Endothelial cell of umbilical vein (primary cell): Measurements from ENCODE around the gene INTS2. TPM values are rescaled to one million over a fixed set of nuclear protein-coding genes. Genes with fewer than 3 reads are reported as not detected.
"Not testable (repeated sequence)": the region's sequence is repeated elsewhere in the genome, so short reads cannot be mapped to it uniquely, and the experiment has no call there.

Experiments
- BruUV-seq: library from RNA; stranded (reverse); fragments of 400-500 nt; replicated peaks from 2 replicates; lab custom pipeline; 2021; lab: Mats Ljungman, UMichigan
- CTCF ChIA-PET: fragments of 300-600, 350-600 bp; sonication (Branson Sonifier 250); formaldehyde crosslinking; loops from one replicate; lab custom pipeline; 2021; ENCODE audit warnings: antibody characterized with exemption, inconsistent platforms; lab: Charles Lee
- POLR2A ChIA-PET: fragments of 300-600, 350-600 bp; sonication (Branson Sonifier 250); formaldehyde crosslinking; loops from one replicate; lab custom pipeline; 2021; ENCODE audit warnings: antibody characterized with exemption, inconsistent platforms; lab: Charles Lee
- DNase-seq: peaks from one replicate; pipeline ENCODE4 v3.0.0-alpha.2; 2011; ENCODE audit warnings: low read depth, low spot score
- FAIRE-seq: peaks from 2 replicates; lab custom pipeline; 2011; peaks lifted over from hg19 to GRCh38; lab: Jason Lieb, UNC
- H2AFZ ChIP-seq: 2 replicates; pipeline ENCODE4 v1.6.0; 2012; ENCODE audit warnings: low read depth, low read length, control low read depth, inconsistent platforms
- H3K27ac ChIP-seq: 2 replicates; pipeline ENCODE4 v1.5.1; 2011; ENCODE audit warnings: low read depth, mild to moderate bottlenecking, control low read depth, low read length, moderate library complexity; ENCODE audit not compliant: insufficient read depth
- H3K27me3 ChIP-seq, 2 experiments: 2 replicates each; pipeline versions ENCODE4 v1.6.0 to v1.6.1; 2011; ENCODE audit warnings: low read length in 2 of 2, mixed read lengths in 1 of 2; ENCODE audit not compliant: control insufficient read depth in 2 of 2, insufficient read depth in 2 of 2
- H3K36me3 ChIP-seq, 2 experiments: 2 replicates in 1 of 2; 3 replicates in 1 of 2; pipeline ENCODE4 v1.5.1; 2011; ENCODE audit warnings: low read length in 2 of 2, mild to moderate bottlenecking in 1 of 2, moderate library complexity in 1 of 2; ENCODE audit not compliant: control insufficient read depth in 2 of 2, insufficient read depth in 2 of 2; ENCODE audit errors: extremely low read depth in 1 of 2
- H3K4me1 ChIP-seq: 3 replicates; pipeline ENCODE4 v1.5.1; 2011; ENCODE audit warnings: mild to moderate bottlenecking, low read length; ENCODE audit not compliant: control insufficient read depth, insufficient read depth; ENCODE audit errors: extremely low read depth
- H3K4me2 ChIP-seq: 2 replicates; pipeline ENCODE4 v1.6.1; 2011; ENCODE audit warnings: low read length, control low read depth, mixed read lengths; ENCODE audit not compliant: insufficient read depth
- H3K4me3 ChIP-seq, 3 experiments: fragments of 200-600 bp in 1 of 3; sonication (generic), shearing (Covaris generic) in 1 of 3; replicated peaks in 1 of 3; 2 replicates each; pipeline ENCODE4 v1.5.1; 2011 to 2016; ENCODE audit warnings: control low read depth in 3 of 3, low read length in 3 of 3, mild to moderate bottlenecking in 2 of 3, inconsistent platforms in 1 of 3, low read depth in 1 of 3, moderate library complexity in 1 of 3; ENCODE audit not compliant: insufficient read depth in 1 of 3
- H3K79me2 ChIP-seq: 2 replicates; pipeline ENCODE4 v1.6.0; 2012; ENCODE audit warnings: low read length, inconsistent platforms; ENCODE audit not compliant: control insufficient read depth, insufficient read depth
- H3K9ac ChIP-seq: replicated peaks from 2 replicates; pipeline ENCODE3; 2011; ENCODE audit warnings: low read length, control low read depth; ENCODE audit not compliant: insufficient read depth; ENCODE audit errors: extremely low read depth
- H3K9me1 ChIP-seq: replicated peaks from 3 replicates; pipeline ENCODE4 v1.6.0; 2011; ENCODE audit warnings: mild to moderate bottlenecking, low read length; ENCODE audit not compliant: control insufficient read depth, insufficient read depth; ENCODE audit errors: extremely low read depth
- H3K9me3 ChIP-seq: replicated peaks from 2 replicates; pipeline ENCODE4 v1.5.1; 2012; ENCODE audit warnings: low read length, inconsistent platforms; ENCODE audit not compliant: control insufficient read depth, insufficient read depth
- H4K20me1 ChIP-seq: replicated peaks from 2 replicates; pipeline ENCODE3; 2011; ENCODE audit warnings: mild to moderate bottlenecking, low read length; ENCODE audit not compliant: control insufficient read depth, insufficient read depth; ENCODE audit errors: extremely low read depth
- CTCF ChIP-seq, 2 donors: IDR thresholded peaks; 1 replicate in 1 of 2; 2 replicates in 1 of 2; pipeline ENCODE4 v1.5.1; 2011; ENCODE audit warnings: low read length in 2 of 2, mild to moderate bottlenecking in 2 of 2, moderate library complexity in 2 of 2, control low read depth in 1 of 2, inconsistent platforms in 1 of 2, low read depth in 1 of 2; ENCODE audit not compliant: insufficient read depth in 1 of 2; ENCODE audit errors: extremely low read depth in 1 of 2
- EZH2 ChIP-seq: IDR thresholded peaks from 2 replicates; pipeline ENCODE4 v1.6.1; 2012; ENCODE audit warnings: borderline replicate concordance, low read depth, mild to moderate bottlenecking, moderate library complexity, low read length, inconsistent platforms; ENCODE audit not compliant: severe bottlenecking
- FOS ChIP-seq: IDR thresholded peaks from 2 replicates; pipeline ENCODE4 v1.6.1; 2011; ENCODE audit warnings: mild to moderate bottlenecking, low read length, moderate library complexity, borderline replicate concordance; ENCODE audit not compliant: insufficient read depth
- GATA2 ChIP-seq: IDR thresholded peaks from 2 replicates; pipeline ENCODE4 v1.7.0; 2011; ENCODE audit warnings: low read depth, mild to moderate bottlenecking, moderate library complexity, mixed read lengths, low read length; ENCODE audit not compliant: insufficient read length, insufficient read depth
- JUN ChIP-seq: IDR thresholded peaks from 2 replicates; pipeline ENCODE4 v1.6.1; 2011; ENCODE audit warnings: borderline replicate concordance, low read depth; ENCODE audit not compliant: insufficient read length, insufficient read depth
- MAX ChIP-seq: IDR thresholded peaks from 2 replicates; pipeline ENCODE4 v1.6.1; 2011; ENCODE audit not compliant: insufficient read depth, insufficient read length
- MYC ChIP-seq: IDR thresholded peaks from one replicate; pipeline ENCODE4 v1.6.1; 2011; ENCODE audit warnings: mild to moderate bottlenecking, low read depth, low read length
- POLR2A ChIP-seq: IDR thresholded peaks from 2 replicates; pipeline ENCODE4 v1.6.1; 2012; ENCODE audit warnings: low read depth, mild to moderate bottlenecking, control low read depth, low read length
- POLR2AphosphoS5 ChIP-seq: IDR thresholded peaks from 2 replicates; pipeline ENCODE4 v1.6.1; 2012; ENCODE audit warnings: low read depth, mild to moderate bottlenecking, control low read depth, low read length, moderate library complexity; ENCODE audit not compliant: insufficient read depth
- dilution Hi-C: fragments of 300-500 bp; cut with MboI; formaldehyde crosslinking; loops from one replicate; pipeline ENCODE4 v1.15.0; 2019; ENCODE audit warnings: low sequenced_read_pairs; ENCODE audit not compliant: extremely low pct_ligation_motif_present
- intact Hi-C: fragments of 100-400 bp; cut with micrococcal nuclease; formaldehyde crosslinking; loops from one replicate; pipeline ENCODE4 v1.10.0; 2022
- polyA plus RNA-seq, 4 experiments: library from polyadenylated mRNA; depleted of rRNA in 3 of 4; stranded (reverse) in 3 of 4; unstranded in 1 of 4; fragments of >200 nt; gene quantifications; 2 replicates each; pipeline versions ENCODE4 v1.2.1 to v1.2.3, GENCODE V29; 2011 to 2012; ENCODE audit warnings: missing spikeins in 1 of 4
- total RNA-seq: library from RNA; stranded (reverse); gene quantifications from 2 replicates; pipeline ENCODE4 v1.2.3, GENCODE V29; 2021

Gene INTS2
- total and polyA plus RNA-seq, 2 donors (not counting 3 experiments of a cell fraction or from before 2014, with no cell fraction given) = 6.2 to 13.4 TPM

- Histone ChIP-seq H3K4me1 (no peaks in the 10 kb centered on the region), H3K79me2 (no peaks in the 10 kb centered on the region), H3K27ac (no peak overlapping the region), H2AFZ (no peak overlapping the region), H3K27me3 (no peaks in the 10 kb centered on the region), H3K9me3 (no peaks in the 10 kb centered on the region), H3K4me3 (no peak overlapping the region), H3K4me2 (no peak overlapping the region), H4K20me1 (no peaks in the 10 kb centered on the region), H3K36me3 (no peaks in the 10 kb centered on the region), H3K9me1 (no peaks in the 10 kb centered on the region), H3K9ac (no peak overlapping the region)
- no TSS peak for BruUV-seq
- ChIA-PET CTCF (interaction anchor here (2.0 kb wide), 1 partner anchor 15 kb away, joined by 7 read pairs; no protein-coding TSS in a partner anchor), POLR2A (no interaction called here)
- intact Hi-C loops = no loop called here
- TF ChIP-seq MYC = no peak
- TF ChIP-seq POLR2AphosphoS5 = no peak
- TF ChIP-seq FOS = no peak
- TF ChIP-seq POLR2A = no peak
- no peak for TF ChIP-seq MAX
- TF ChIP-seq JUN = no peak
- no peak for TF ChIP-seq CTCF (IDR thresholded peaks at IDR 0.05; ENCODE audit: extremely low read depth in 1 of 2, insufficient read depth in 1 of 2, low read depth in 1 of 2, low read length in 2 of 2)
- no peak for TF ChIP-seq EZH2
- no peak for TF ChIP-seq GATA2
- FAIRE-seq = no peak
- dilution Hi-C loops = no loop called here
- DNase-seq = no peak
These were observed 106.1 kb downstream of the INTS2 start for GRCh38 chr17:61821655-61822054.

DNA sequence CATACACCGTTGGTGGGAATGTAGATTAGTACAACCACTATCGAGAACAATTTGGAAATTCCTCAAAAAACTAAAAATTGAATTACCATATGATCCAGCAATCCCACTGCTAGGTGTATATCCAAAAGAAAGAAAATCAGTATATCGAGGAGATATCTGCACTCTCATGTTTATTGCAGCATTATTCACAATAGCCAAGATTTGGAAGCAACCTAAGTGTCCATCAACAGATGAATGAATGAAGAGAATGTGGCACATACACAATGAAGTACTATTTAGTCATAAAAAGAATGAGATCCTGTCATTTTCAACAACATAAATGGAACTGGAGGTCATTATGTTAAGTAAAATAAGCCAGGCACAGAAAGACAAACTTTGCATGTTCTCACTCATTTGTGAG, 108.5 kb downstream of the INTS2 start:
- H3K4me3 ChIP-seq, H3K4me1 ChIP-seq, H2AFZ ChIP-seq, dilution Hi-C loops, H3K27ac ChIP-seq, intact Hi-C loops, FAIRE-seq, H3K79me2 ChIP-seq, H3K9me1 ChIP-seq, CTCF ChIA-PET, BruUV-seq, DNase-seq, H3K9ac ChIP-seq, POLR2A ChIA-PET, H3K36me3 ChIP-seq, H3K4me2 ChIP-seq, H4K20me1 ChIP-seq, H3K9me3 ChIP-seq, H3K27me3 ChIP-seq: not testable (repeated sequence)
